ENCODE measurements around the gene FLYWCH1. TPM values are rescaled to one million over a fixed set of nuclear protein-coding genes. Genes with fewer than 3 reads are reported as not detected.

The FLYWCH1 gene
- total and polyA plus RNA-seq, 10 of the 15 experiments (the other 5 are each of a cell fraction or from before 2014, with no cell fraction given) = 0.47 to 33.8 (median 11.2) TPM

DNA sequence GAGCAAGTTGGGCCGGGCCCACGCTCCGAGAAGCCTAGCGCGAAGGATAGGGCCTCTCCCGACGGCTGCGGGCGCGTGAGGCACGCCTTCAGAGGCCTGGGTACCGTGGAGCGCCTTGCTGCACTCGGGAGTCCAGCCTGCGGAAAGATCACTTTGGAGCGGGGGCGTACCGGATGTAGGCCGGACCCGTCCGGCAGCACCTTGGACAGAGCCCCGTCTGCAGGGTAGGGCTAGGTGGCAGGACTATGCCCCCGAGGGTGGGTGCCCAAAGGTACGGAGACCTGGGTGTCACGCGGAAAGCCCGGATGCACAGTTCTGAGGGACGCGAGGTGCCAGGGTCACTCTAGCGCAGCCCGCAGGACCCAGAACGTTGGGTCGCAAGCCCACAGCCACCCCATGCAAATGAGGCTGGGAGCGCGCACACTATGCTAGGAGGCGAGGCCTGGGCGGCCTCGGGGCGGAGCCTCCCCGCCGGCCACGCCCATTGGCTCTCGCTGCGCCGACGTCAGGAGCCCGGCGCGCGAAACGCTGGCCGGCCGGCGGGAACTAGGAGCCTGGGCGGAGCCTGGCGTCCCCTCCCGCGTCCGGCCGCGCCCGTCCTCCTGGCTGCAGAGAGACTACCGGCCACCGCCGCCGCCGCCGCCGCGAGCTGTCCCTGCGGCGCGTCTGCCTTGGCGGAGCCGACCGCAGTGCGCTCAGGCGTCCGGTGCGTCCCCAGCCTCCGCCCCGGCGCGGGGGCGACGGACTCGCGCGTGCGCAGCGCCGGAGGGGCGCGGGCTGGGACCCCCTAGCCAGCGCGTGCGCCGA lies 57.2 kb downstream of the FLYWCH1 start, which contains the start of gene PAQR4 (continued):
- TF ChIP-seq POLR2AphosphoS5 (IDR thresholded peaks at IDR 0.05; ENCODE audit: low read length) = no peak
- TF ChIP-seq SIN3A (IDR thresholded peaks at IDR 0.05; ENCODE audit: low read depth, low read length) = peak; percentile 96
- TF ChIP-seq, protein P1, sequence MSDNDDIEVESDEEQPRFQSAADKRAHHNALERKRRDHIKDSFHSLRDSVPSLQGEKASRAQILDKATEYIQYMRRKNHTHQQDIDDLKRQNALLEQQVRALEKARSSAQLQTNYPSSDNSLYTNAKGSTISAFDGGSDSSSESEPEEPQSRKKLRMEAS (IDR thresholded peaks at IDR 0.05; ENCODE audit: low read depth, low read length) = peak; percentile 68; the same call in 1 of the 2 replicates
- TF ChIP-seq ZNF274 (IDR thresholded peaks at IDR 0.05; ENCODE audit: insufficient read depth, insufficient read length) = no peak
- TF ChIP-seq, protein P2, sequence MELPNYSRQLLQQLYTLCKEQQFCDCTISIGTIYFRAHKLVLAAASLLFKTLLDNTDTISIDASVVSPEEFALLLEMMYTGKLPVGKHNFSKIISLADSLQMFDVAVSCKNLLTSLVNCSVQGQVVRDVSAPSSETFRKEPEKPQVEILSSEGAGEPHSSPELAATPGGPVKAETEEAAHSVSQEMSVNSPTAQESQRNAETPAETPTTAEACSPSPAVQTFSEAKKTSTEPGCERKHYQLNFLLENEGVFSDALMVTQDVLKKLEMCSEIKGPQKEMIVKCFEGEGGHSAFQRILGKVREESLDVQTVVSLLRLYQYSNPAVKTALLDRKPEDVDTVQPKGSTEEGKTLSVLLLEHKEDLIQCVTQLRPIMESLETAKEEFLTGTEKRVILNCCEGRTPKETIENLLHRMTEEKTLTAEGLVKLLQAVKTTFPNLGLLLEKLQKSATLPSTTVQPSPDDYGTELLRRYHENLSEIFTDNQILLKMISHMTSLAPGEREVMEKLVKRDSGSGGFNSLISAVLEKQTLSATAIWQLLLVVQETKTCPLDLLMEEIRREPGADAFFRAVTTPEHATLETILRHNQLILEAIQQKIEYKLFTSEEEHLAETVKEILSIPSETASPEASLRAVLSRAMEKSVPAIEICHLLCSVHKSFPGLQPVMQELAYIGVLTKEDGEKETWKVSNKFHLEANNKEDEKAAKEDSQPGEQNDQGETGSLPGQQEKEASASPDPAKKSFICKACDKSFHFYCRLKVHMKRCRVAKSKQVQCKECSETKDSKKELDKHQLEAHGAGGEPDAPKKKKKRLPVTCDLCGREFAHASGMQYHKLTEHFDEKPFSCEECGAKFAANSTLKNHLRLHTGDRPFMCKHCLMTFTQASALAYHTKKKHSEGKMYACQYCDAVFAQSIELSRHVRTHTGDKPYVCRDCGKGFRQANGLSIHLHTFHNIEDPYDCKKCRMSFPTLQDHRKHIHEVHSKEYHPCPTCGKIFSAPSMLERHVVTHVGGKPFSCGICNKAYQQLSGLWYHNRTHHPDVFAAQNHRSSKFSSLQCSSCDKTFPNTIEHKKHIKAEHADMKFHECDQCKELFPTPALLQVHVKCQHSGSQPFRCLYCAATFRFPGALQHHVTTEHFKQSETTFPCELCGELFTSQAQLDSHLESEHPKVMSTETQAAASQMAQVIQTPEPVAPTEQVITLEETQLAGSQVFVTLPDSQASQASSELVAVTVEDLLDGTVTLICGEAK (IDR thresholded peaks at IDR 0.05; ENCODE audit: borderline replicate concordance) = peak; percentile 79
- peak; percentile 35; the same call in 1 of the 2 replicates for TF ChIP-seq ATF7 (IDR thresholded peaks at IDR 0.05; ENCODE audit: low read depth)
- TF ChIP-seq JUNB (IDR thresholded peaks at IDR 0.05) = no peak
- TF ChIP-seq MTA2 (IDR thresholded peaks at IDR 0.05; ENCODE audit: low read depth) = peak; percentile 25; the same call in 1 of the 2 replicates
- TF ChIP-seq TCF3 (IDR thresholded peaks at IDR 0.05; ENCODE audit: borderline replicate concordance, insufficient read depth, low read depth, low read length) = no peak
- TF ChIP-seq TAF1 (IDR thresholded peaks at IDR 0.05; ENCODE audit: borderline replicate concordance, low read depth, low read length) = no peak
- TF ChIP-seq RAD21 (IDR thresholded peaks at IDR 0.05; ENCODE audit: insufficient read depth, low read depth, low read length) = no peak
- no peak for TF ChIP-seq TCF7 (IDR thresholded peaks at IDR 0.05; ENCODE audit: borderline replicate concordance)
- TF ChIP-seq WRNIP1 (IDR thresholded peaks at IDR 0.05; ENCODE audit: borderline replicate concordance, low read depth, low read length) = no peak
- no peak for TF ChIP-seq ATF3 (IDR thresholded peaks at IDR 0.05; ENCODE audit: borderline replicate concordance, extremely low read depth, low read depth, low read length)
- TF ChIP-seq CREM (IDR thresholded peaks at IDR 0.05; ENCODE audit: low read depth) = peak; percentile 50
- TF ChIP-seq EGR1 (IDR thresholded peaks at IDR 0.05; ENCODE audit: borderline replicate concordance in 1 of 2, low read depth in 2 of 2, low read length in 2 of 2) = peak; percentile 80 to 97
- TF ChIP-seq, protein P3, sequence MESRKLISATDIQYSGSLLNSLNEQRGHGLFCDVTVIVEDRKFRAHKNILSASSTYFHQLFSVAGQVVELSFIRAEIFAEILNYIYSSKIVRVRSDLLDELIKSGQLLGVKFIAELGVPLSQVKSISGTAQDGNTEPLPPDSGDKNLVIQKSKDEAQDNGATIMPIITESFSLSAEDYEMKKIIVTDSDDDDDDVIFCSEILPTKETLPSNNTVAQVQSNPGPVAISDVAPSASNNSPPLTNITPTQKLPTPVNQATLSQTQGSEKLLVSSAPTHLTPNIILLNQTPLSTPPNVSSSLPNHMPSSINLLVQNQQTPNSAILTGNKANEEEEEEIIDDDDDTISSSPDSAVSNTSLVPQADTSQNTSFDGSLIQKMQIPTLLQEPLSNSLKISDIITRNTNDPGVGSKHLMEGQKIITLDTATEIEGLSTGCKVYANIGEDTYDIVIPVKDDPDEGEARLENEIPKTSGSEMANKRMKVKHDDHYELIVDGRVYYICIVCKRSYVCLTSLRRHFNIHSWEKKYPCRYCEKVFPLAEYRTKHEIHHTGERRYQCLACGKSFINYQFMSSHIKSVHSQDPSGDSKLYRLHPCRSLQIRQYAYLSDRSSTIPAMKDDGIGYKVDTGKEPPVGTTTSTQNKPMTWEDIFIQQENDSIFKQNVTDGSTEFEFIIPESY (IDR thresholded peaks at IDR 0.05) = no peak
- no peak for TF ChIP-seq NFXL1 (IDR thresholded peaks at IDR 0.05; ENCODE audit: borderline replicate concordance)
- TF ChIP-seq TARDBP (IDR thresholded peaks at IDR 0.05; ENCODE audit: borderline replicate concordance) = no peak
- peak; percentile 60; the same call in 1 of the 2 replicates for TF ChIP-seq GATAD2B (conservative IDR thresholded peaks at IDR 0.05; ENCODE audit: low read depth)
- TF ChIP-seq SPI1 (IDR thresholded peaks at IDR 0.05; ENCODE audit: borderline replicate concordance, insufficient read depth, low read depth, low read length) = no peak
- 0 out of 4 replicates have a peak, but pooled peaks of 1 of the 2 experiments have one; percentile 9 for TF ChIP-seq CEBPB (IDR thresholded peaks at IDR 0.05; ENCODE audit: borderline replicate concordance in 1 of 2, low read depth in 2 of 2, low read length in 2 of 2)
- no peak for TF ChIP-seq MTA3 (IDR thresholded peaks at IDR 0.05; ENCODE audit: borderline replicate concordance, low read length)
- no peak for TF ChIP-seq BCL11A (IDR thresholded peaks at IDR 0.05; ENCODE audit: low read depth, low read length)
- no peak for TF ChIP-seq HCFC1 (IDR thresholded peaks at IDR 0.05; ENCODE audit: low read length)
